Right cardiac atrium (tissue), 5 donors: ENCODE data around the gene TRMT1. TPM values are rescaled to one million over a fixed set of nuclear protein-coding genes. Genes with fewer than 3 reads are reported as not detected.

Source experiments
- ATAC-seq, 2 donors: fragments of 200-7000 bp; cut with Tn5 transposase; one replicate each; pipeline versions ENCODE4 v1.8.0 to v1.9.1; 2020; ENCODE audit warnings: moderate library complexity in 2 of 2, mild to moderate bottlenecking in 1 of 2
- DNase-seq, 3 donors: peaks; one replicate each; pipeline ENCODE4 v3.0.0-alpha.2; 2020
- H3K27ac ChIP-seq: one replicate; pipeline ENCODE4 v1.5.1; 2013; ENCODE audit warnings: mild to moderate bottlenecking, low read length, control low read depth, moderate library complexity
- H3K27me3 ChIP-seq: one replicate; pipeline ENCODE4 v1.6.1; 2013; ENCODE audit not compliant: control insufficient read depth, insufficient read depth
- H3K4me1 ChIP-seq: one replicate; pipeline ENCODE4 v1.6.1; 2013; ENCODE audit warnings: low read length; ENCODE audit not compliant: control insufficient read depth, insufficient read depth
- H3K4me3 ChIP-seq: one replicate; pipeline ENCODE4 v1.5.1; 2013; ENCODE audit warnings: low read length, control low read depth
- H3K9me3 ChIP-seq: one replicate; pipeline ENCODE4 v1.6.1; 2013; ENCODE audit warnings: low read length; ENCODE audit not compliant: control insufficient read depth
- WGBS: extraction: QIAGEN DNeasy Blood & Tissue Kit; methylation state at CpG from one replicate; pipeline ENCODE4 v1.1.7; 2013; 5-methylcytosine and 5-hydroxymethylcytosine counted together
- intact Hi-C, 4 donors: fragments of 100-400 bp; cut with DNase I; formaldehyde crosslinking; loops; one replicate each; pipeline versions ENCODE4 v1.11.0 to v1.14.0; 2022 to 2023
- polyA plus RNA-seq: library from polyadenylated mRNA; stranded (reverse); fragments of 200-250 nt; gene quantifications from one replicate; pipeline ENCODE4 v1.2.3, GENCODE V29; 2013
- total RNA-seq, 4 donors: library from RNA; stranded (reverse); fragmentation: NEBNext Ultra II Directional; extraction: Animal tissue kit (Norgen Biotek cat#: 25700); gene quantifications; one replicate each; pipeline ENCODE4 v1.2.1, GENCODE V29; 2021
- donor health status: healthy with polysubstance abuse.
- donor health status: DM: no; HTN: yes; CAD: no.
- donor health status: DM: no; HTN: no; CAD: no.
- donor health status: DM: no; HTN: yes; CAD: no; lungs with severe emphysema.
- donor health status: DM: yes; HTN: yes; CAD: no.

TRMT1 gene
- total and polyA plus RNA-seq, 5 donors: 14.8 to 22.2 (median 19.2) TPM

DNA sequence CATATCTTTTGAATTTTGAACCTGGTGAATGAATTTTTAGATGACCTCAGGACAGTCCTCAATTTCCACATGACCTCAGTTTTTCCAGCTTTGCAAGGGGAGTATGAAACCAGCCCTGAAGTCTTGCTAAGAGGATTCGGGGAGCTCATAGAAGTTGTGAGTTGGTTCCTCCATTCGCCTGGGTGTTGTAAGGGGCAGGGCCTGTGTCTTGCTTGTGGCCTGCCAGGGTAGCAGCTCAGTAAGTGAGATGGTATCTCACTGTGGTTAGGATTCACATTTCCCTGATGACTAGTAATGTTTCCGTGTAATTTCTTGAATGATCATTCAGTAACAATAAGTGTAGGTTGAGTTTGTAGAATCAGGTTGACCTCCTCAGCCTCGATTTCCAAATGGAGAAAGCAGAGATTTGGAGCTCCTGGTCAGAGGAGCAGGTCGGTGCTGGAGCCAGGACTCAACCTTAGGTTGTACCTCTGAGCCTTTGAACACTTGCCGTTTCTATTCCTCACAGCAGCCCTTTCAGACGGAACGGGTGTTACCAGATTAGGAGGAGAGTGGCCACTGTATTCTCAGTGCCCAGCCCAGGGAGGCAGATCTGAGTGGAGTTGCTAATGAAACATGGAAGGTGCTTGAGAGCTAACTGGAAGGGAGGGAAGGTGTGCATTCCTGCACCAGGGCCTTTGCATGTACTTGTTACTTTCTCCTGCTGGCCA, 16.1 kb upstream of the TRMT1 start:
- ATAC-seq (no peak), DNase-seq (no peak)
- intact Hi-C loops: no loop called here
- Histone ChIP-seq H3K9me3 (no peaks in the 10 kb centered on the region), H3K27me3 (no peaks in the 10 kb centered on the region), H3K4me3 (no peak overlapping the region), H3K27ac (no peak overlapping the region), H3K4me1 (no peaks in the 10 kb centered on the region)
- 88% methylated on average over 8 of the region's 8 CpGs for WGBS

GRCh38 chr19:13130886-13131490, 14.4 kb upstream of the TRMT1 start:
- Histone ChIP-seq H3K27me3 (no peaks in the 10 kb centered on the region), H3K4me1 (no peaks in the 10 kb centered on the region), H3K9me3 (no peaks in the 10 kb centered on the region), H3K27ac (no peak overlapping the region), H3K4me3 (no peak overlapping the region)
- intact Hi-C loops: no loop called here
- ATAC-seq: no peak
- 97% methylated on average over 3 of the region's 3 CpGs for WGBS
- DNase-seq: no peak

GRCh38 chr19:13129384-13129783, 12.8 kb upstream of the TRMT1 start:
- WGBS: 93% methylated on average over 9 of the region's 9 CpGs
- intact Hi-C loops: no loop called here
- no peaks in the 10 kb centered on the region for H3K4me1 ChIP-seq
- ATAC-seq: peak in 1 of 2 donors; percentile 32
- H3K9me3 ChIP-seq: no peaks in the 10 kb centered on the region
- no peak overlapping the region for H3K27ac ChIP-seq
- DNase-seq: no peak
- H3K4me3 ChIP-seq: no peak overlapping the region
- H3K27me3 ChIP-seq: no peaks in the 10 kb centered on the region

GRCh38 chr19:13128583-13128982, 12.0 kb upstream of the TRMT1 start:
- Histone ChIP-seq H3K4me3 (no peak overlapping the region), H3K9me3 (no peaks in the 10 kb centered on the region), H3K4me1 (no peaks in the 10 kb centered on the region), H3K27ac (no peak overlapping the region), H3K27me3 (no peaks in the 10 kb centered on the region)
- intact Hi-C loops: no loop called here
- no peak for DNase-seq
- no peak for ATAC-seq
- WGBS: 58% methylated on average over 1 of the region's 1 CpG

- Histone ChIP-seq H3K27me3 (no peaks in the 10 kb centered on the region), H3K4me3 (no peak overlapping the region), H3K9me3 (no peaks in the 10 kb centered on the region), H3K27ac (no peak overlapping the region), H3K4me1 (no peaks in the 10 kb centered on the region)
- WGBS: 91% methylated on average over 6 of the region's 6 CpGs
- DNase-seq (no peak), ATAC-seq (no peak)
- intact Hi-C loops: no loop called here
Observed at GRCh38 chr19:13127811-13128575, 11.5 kb upstream of the TRMT1 start.

GRCh38 chr19:13127051-13127450, 10.5 kb upstream of the TRMT1 start:
- H3K9me3 ChIP-seq: no peaks in the 10 kb centered on the region
- H3K4me1 ChIP-seq: no peaks in the 10 kb centered on the region
- ATAC-seq (no peak), DNase-seq (no peak)
- H3K27me3 ChIP-seq: no peaks in the 10 kb centered on the region
- no peak overlapping the region for H3K27ac ChIP-seq
- intact Hi-C loops: no loop called here
- H3K4me3 ChIP-seq: no peak overlapping the region
- WGBS: 84% methylated on average over 9 of the region's 9 CpGs

GRCh38 chr19:13122980-13123957, 6.7 kb upstream of the TRMT1 start:
- no peak for ATAC-seq
- 90% methylated on average over 20 of the region's 20 CpGs for WGBS

GRCh38 chr19:13122275-13122878, 5.8 kb upstream of the TRMT1 start:
- peaks cover 9% of the 10 kb centered on the region for H3K4me1 ChIP-seq
- H3K27me3 ChIP-seq: no peaks in the 10 kb centered on the region
- no peak overlapping the region for H3K27ac ChIP-seq
- DNase-seq: no peak
- H3K9me3 ChIP-seq: no peaks in the 10 kb centered on the region
- WGBS: 78% methylated on average over 13 of the region's 13 CpGs
- ATAC-seq: no peak
- H3K4me3 ChIP-seq: no peak overlapping the region
- intact Hi-C loops: no loop called here

More at GRCh38 chr19:13122980-13123957, 6.7 kb upstream of the TRMT1 start:
- no peak overlapping the region for H3K27ac ChIP-seq
- peaks cover 9% of the 10 kb centered on the region for H3K4me1 ChIP-seq
- no peaks in the 10 kb centered on the region for H3K9me3 ChIP-seq
- intact Hi-C loops: no loop called here
- H3K4me3 ChIP-seq: no peak overlapping the region
- H3K27me3 ChIP-seq: no peaks in the 10 kb centered on the region
- DNase-seq: no peak

GRCh38 chr19:13121551-13122274, 5.2 kb upstream of the TRMT1 start:
- 81% methylated on average over 18 of the region's 18 CpGs for WGBS
- no peaks in the 10 kb centered on the region for H3K27me3 ChIP-seq
- no peak for DNase-seq
- no peak overlapping the region for H3K27ac ChIP-seq
- H3K9me3 ChIP-seq: no peaks in the 10 kb centered on the region
- ATAC-seq: no peak
- intact Hi-C loops: no loop called here
- H3K4me3 ChIP-seq: no peak overlapping the region
- peaks cover 9% of the 10 kb centered on the region for H3K4me1 ChIP-seq

GRCh38 chr19:13120817-13121216, 4.3 kb upstream of the TRMT1 start:
- no peak for ATAC-seq
- intact Hi-C loops: no loop called here
- Histone ChIP-seq H3K9me3 (no peaks in the 10 kb centered on the region), H3K27me3 (no peaks in the 10 kb centered on the region), H3K4me3 (no peak overlapping the region), H3K4me1 (peaks cover 11% of the 10 kb centered on the region), H3K27ac (no peak overlapping the region)
- no peak for DNase-seq
- WGBS: 64% methylated on average over 10 of the region's 10 CpGs
